ENCODE measurements around the gene PDLIM1.

The PDLIM1 gene

GRCh38 chr10:95288303-95288702, 2.5 kb downstream of the PDLIM1 start:
- DNase-seq: no peak

GRCh38 chr10:95287281-95287680, 3.5 kb downstream of the PDLIM1 start:
- DNase-seq: no peak

- no peak for DNase-seq
Measured at GRCh38 chr10:95286707-95287106, 4.1 kb downstream of the PDLIM1 start.

- DNase-seq: no peak
Measured at GRCh38 chr10:95285556-95285955, 5.2 kb downstream of the PDLIM1 start.

GRCh38 chr10:95284807-95285206, 6.0 kb downstream of the PDLIM1 start:
- no peak for DNase-seq

GRCh38 chr10:95282107-95282506, 8.7 kb downstream of the PDLIM1 start:
- no peak for DNase-seq

GRCh38 chr10:95281206-95281605, 9.6 kb downstream of the PDLIM1 start:
- no peak for DNase-seq

GRCh38 chr10:95280637-95281036, 10.2 kb downstream of the PDLIM1 start:
- no peak for DNase-seq

GRCh38 chr10:95279042-95279820, 11.6 kb downstream of the PDLIM1 start:
- DNase-seq: no peak

GRCh38 chr10:95278061-95278988, 12.5 kb downstream of the PDLIM1 start:
- DNase-seq: no peak

- DNase-seq: no peak
Measured at GRCh38 chr10:95277614-95278013, 13.2 kb downstream of the PDLIM1 start.

- no peak for DNase-seq
Measured at GRCh38 chr10:95277201-95277570, 13.6 kb downstream of the PDLIM1 start.

GRCh38 chr10:95276367-95277200, 14.2 kb downstream of the PDLIM1 start:
- no peak for DNase-seq

GRCh38 chr10:95275726-95276366, 15.0 kb downstream of the PDLIM1 start:
- DNase-seq: no peak

- no peak for DNase-seq
Measured at GRCh38 chr10:95273393-95274312, 17.1 kb downstream of the PDLIM1 start.

- no peak for DNase-seq
Measured at GRCh38 chr10:95268438-95268837, 22.4 kb downstream of the PDLIM1 start.

- no peak for DNase-seq
Measured at GRCh38 chr10:95267251-95267650, 23.6 kb downstream of the PDLIM1 start.

GRCh38 chr10:95266674-95267095, 24.1 kb downstream of the PDLIM1 start:
- no peak for DNase-seq

- no peak for DNase-seq
Measured at GRCh38 chr10:95265572-95265971, 25.2 kb downstream of the PDLIM1 start.

- DNase-seq: no peak
Measured at GRCh38 chr10:95264227-95265051, 26.4 kb downstream of the PDLIM1 start.

- DNase-seq: no peak
Measured at GRCh38 chr10:95263864-95264226, 27.0 kb downstream of the PDLIM1 start.

Data from NCI-H1092 treated with DMSO at 0.1 percent for 48 hours (cell line).